ENCODE results near the gene CCNQ. TPM values are rescaled to one million over a fixed set of nuclear protein-coding genes. Genes with fewer than 3 reads are reported as not detected.

Gene CCNQ
- total RNA-seq, 1 experiment from 2014 or later: 43.7 TPM

- in situ Hi-C loops (cut with HindIII; ENCODE audit: low sequenced_read_pairs): no loop called here
- DNase-seq (ENCODE audit: low spot score): no peak
These were observed 39.1 kb upstream of the CCNQ start for GRCh38 chrX:153638041-153638371.

GRCh38 chrX:153637121-153638040, 38.4 kb upstream of the CCNQ start:
- in situ Hi-C loops (cut with HindIII; ENCODE audit: low sequenced_read_pairs): no loop called here
- no peak for DNase-seq (ENCODE audit: low spot score)

GRCh38 chrX:153636716-153637115, 37.8 kb upstream of the CCNQ start:
- in situ Hi-C loops (cut with HindIII; ENCODE audit: low sequenced_read_pairs): no loop called here
- no peak for DNase-seq (ENCODE audit: low spot score)

GRCh38 chrX:153635788-153636668, 37.1 kb upstream of the CCNQ start:
- in situ Hi-C loops (cut with HindIII; ENCODE audit: low sequenced_read_pairs): no loop called here
- peak; percentile 6 for DNase-seq (ENCODE audit: low spot score)

GRCh38 chrX:153635388-153635787, 36.4 kb upstream of the CCNQ start:
- DNase-seq (ENCODE audit: low spot score): no peak
- in situ Hi-C loops (cut with HindIII; ENCODE audit: low sequenced_read_pairs): no loop called here

DNA sequence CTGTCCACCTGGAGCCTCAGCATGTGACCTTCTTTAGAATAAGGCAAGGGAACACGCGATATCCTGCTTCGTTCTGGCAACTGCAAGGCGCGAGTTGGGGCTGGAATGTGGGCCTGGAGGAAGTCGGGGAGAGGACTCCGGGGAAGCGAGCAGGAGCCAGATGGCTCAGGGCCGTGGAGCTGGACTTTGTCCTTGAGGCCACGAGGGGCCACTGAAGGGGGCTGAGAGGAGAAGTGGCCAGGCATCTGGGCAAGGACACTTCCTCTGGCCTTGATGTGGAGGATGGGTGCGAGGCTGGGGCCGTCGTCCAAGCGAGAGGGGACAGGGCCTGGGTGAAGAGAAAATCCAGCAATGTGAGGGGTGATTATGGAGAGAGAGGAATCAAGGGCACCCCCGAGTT, 35.9 kb upstream of the CCNQ start:
- in situ Hi-C loops (cut with HindIII; ENCODE audit: low sequenced_read_pairs): no loop called here
- no peak for DNase-seq (ENCODE audit: low spot score)

DNA sequence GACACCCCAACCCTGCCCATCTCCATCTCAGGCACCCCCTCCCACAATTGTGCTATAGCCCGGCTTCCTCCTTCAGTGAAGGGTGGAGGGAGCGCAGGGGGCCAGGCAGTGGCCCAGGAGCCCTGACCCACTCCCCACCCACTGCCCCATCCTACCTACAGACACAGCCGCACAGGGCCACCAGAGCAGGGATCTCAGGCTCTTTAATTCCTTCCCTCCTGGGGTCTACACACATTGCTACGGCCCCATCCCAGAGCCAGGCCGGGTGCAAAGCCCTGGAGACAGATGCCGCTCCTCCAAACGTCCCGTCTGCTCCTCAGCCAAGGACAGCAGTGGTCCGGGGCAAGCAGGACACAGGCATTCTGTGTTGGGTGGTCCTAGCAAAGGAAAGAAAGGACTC, 35.3 kb upstream of the CCNQ start:
- no peak for DNase-seq (ENCODE audit: low spot score)
- in situ Hi-C loops (cut with HindIII; ENCODE audit: low sequenced_read_pairs): no loop called here

- no peak for DNase-seq (ENCODE audit: low spot score)
- in situ Hi-C loops (cut with HindIII; ENCODE audit: low sequenced_read_pairs): no loop called here
These were observed 34.8 kb upstream of the CCNQ start for GRCh38 chrX:153633607-153634180.

DNA sequence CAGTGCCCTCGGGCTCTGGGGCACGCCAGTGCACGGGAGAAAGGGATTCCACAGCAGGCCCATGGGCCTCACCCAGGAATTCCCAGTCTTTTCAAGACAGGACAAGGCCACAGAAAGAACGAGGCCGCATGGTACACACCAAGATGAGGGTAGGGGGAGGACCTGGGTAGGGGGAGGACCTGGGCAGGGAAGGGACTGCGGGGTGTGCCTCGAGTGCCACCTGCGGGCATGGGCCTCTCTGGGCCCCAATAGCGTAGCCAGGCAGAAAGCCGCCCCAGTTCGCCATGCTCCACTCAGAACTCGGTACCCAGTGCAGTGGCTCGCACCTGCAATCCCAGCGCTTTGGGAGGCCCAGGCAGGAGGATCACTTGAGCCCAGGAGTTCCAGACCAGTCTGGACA, 34.1 kb upstream of the CCNQ start:
- no peak for DNase-seq (ENCODE audit: low spot score)
- in situ Hi-C loops (cut with HindIII; ENCODE audit: low sequenced_read_pairs): no loop called here

GRCh38 chrX:153632595-153632946, 33.6 kb upstream of the CCNQ start:
- DNase-seq (ENCODE audit: low spot score): no peak
- in situ Hi-C loops (cut with HindIII; ENCODE audit: low sequenced_read_pairs): no loop called here

DNA sequence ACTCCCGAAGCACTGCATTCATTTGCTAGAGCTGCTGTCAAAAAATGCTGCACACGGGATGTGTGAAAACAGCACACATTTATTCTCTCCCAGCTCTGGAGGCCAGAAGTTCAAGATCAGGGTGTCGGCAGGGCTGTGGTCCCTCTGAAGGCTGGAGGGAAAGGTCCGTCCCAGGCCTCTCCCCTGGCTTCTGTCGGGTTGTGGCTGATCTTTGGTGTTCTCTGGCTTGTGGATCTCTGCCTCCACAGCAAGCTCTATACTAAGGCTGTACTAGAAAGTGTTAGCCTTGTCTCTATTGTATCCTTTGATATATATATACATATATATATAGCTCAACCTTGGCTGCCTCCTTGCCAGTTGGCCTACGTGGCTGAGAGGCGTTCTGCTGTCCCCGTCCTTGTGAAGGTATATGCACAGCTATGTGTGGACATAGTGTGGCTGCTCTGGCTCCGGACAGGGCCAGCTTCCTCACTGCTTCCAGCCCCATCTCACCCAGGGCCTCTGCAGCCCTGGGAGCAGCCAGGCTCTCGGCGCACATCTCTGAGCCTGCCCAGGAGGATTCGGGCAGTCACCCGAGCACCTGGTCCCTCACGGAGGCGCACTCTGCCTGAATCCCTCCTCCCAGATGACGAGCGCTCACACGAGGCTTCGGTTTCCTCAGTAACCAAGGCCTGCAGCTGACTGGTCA, 33.1 kb upstream of the CCNQ start:
- DNase-seq (ENCODE audit: low spot score): no peak
- in situ Hi-C loops (cut with HindIII; ENCODE audit: low sequenced_read_pairs): no loop called here

DNA sequence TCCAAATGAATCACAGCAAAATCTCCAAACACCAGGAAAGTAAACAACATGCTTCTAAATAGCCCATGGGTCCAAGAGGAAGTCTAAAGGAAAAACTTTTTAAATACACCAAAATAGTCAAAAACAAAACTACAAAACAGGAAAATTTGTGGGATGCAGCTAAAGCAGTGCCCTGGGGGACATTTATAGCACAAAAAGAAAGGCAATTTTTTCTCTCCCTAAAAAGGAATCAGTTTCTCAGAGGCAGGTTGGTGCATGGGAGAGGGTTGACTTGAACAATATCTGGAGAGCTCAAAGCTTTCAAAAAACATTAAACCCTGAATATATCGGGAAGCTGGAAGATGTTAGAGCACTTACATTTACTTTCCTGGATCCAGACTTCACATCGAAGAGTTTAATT, 32.4 kb upstream of the CCNQ start:
- in situ Hi-C loops (cut with HindIII; ENCODE audit: low sequenced_read_pairs): no loop called here
- no peak for DNase-seq (ENCODE audit: low spot score)

- no peak for DNase-seq (ENCODE audit: low spot score)
- in situ Hi-C loops (cut with HindIII; ENCODE audit: low sequenced_read_pairs): no loop called here
These were observed 29.7 kb upstream of the CCNQ start for GRCh38 chrX:153628665-153629064.

DNA sequence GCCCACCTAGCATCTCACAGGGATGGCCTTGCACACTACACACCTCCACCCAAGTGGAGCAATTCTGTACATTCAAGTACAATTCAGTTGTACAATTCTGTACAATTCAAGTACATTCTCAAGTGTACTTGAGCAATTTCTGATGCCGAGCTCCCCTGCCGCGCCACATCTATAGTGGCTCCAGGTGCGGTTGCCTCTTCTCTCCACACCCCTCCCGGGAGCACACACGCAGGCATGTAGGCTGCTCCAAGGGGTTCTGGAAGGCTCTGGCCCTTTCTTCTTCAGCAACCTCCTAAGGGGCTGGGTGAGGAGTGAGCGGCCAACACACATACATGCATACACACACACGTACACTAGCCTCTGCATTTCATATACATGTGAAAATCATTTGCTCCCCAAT, 29.2 kb upstream of the CCNQ start:
- no peak for DNase-seq (ENCODE audit: low spot score)
- in situ Hi-C loops (cut with HindIII; ENCODE audit: low sequenced_read_pairs): no loop called here

DNA sequence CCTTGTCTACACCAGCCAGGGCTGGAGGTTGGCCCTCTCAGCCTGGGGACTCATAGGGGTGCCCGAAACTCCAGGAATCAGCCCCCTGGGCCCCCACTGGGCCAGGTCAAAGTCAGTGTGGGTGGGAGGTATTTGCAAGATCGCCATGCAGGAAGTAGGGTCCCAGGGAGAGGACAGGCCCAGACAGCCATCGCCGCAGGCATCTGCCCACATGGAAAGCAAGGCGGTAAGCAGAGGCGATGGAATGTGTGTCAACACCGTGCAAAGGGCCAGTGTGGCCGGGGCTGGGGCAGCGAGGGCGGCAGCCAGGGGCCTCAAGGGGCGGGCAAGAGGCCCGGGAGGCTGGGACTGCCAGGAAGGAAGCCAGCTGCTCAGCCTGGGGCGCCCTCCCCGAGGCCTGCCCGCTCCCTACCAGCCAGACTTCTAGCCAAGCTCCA, 28.8 kb upstream of the CCNQ start:
- no peak for DNase-seq (ENCODE audit: low spot score)
- in situ Hi-C loops (cut with HindIII; ENCODE audit: low sequenced_read_pairs): no loop called here

- in situ Hi-C loops (cut with HindIII; ENCODE audit: low sequenced_read_pairs): no loop called here
- no peak for DNase-seq (ENCODE audit: low spot score)
These were observed 28.1 kb upstream of the CCNQ start for GRCh38 chrX:153626863-153627674.

DNA sequence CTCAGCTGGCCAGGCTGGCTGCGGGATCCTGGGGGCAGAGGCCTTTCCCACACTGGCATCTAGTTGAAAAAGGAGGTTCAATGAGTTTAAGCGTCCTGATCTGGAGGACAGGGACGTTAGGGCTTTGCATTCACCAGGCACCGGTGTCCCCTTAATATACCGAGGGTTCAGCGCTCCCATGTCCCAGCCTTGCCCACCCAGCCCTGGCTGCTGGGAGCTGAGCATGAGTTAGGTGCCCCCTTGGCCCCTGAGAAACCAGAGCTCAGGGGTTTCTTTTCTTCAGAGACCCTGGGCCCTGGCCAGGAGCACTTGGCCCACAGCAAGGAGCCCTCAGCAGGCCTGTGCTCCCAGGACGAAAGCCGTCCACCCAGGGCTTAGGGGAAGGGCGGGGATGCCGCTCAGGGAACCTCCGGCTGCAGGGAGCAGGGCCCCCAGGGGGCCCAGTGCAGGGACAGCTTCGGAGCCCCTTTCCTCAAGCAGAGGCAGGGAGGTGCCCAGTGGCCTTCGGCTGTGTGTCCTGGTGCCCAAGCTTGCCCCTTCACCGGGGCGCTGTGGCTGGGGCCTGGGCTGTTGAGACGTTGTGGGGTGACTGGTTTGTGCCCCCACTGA, 27.2 kb upstream of the CCNQ start:
- in situ Hi-C loops (cut with HindIII; ENCODE audit: low sequenced_read_pairs): no loop called here

GRCh38 chrX:153625271-153626024, 26.5 kb upstream of the CCNQ start:
- DNase-seq (ENCODE audit: low spot score): no peak
- in situ Hi-C loops (cut with HindIII; ENCODE audit: low sequenced_read_pairs): no loop called here

More for the DNA sequence above, 27.2 kb upstream of the CCNQ start:
- no peak for DNase-seq (ENCODE audit: low spot score)
